Globus pallidus (tissue), 1 donor: ENCODE data around the gene TAB2.

Source experiments
- DNase-seq: peaks from one replicate; pipeline ENCODE4 v3.0.0-alpha.2; 2015; ENCODE audit warnings: low spot score

The TAB2 gene, protein sequence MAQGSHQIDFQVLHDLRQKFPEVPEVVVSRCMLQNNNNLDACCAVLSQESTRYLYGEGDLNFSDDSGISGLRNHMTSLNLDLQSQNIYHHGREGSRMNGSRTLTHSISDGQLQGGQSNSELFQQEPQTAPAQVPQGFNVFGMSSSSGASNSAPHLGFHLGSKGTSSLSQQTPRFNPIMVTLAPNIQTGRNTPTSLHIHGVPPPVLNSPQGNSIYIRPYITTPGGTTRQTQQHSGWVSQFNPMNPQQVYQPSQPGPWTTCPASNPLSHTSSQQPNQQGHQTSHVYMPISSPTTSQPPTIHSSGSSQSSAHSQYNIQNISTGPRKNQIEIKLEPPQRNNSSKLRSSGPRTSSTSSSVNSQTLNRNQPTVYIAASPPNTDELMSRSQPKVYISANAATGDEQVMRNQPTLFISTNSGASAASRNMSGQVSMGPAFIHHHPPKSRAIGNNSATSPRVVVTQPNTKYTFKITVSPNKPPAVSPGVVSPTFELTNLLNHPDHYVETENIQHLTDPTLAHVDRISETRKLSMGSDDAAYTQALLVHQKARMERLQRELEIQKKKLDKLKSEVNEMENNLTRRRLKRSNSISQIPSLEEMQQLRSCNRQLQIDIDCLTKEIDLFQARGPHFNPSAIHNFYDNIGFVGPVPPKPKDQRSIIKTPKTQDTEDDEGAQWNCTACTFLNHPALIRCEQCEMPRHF

DNA sequence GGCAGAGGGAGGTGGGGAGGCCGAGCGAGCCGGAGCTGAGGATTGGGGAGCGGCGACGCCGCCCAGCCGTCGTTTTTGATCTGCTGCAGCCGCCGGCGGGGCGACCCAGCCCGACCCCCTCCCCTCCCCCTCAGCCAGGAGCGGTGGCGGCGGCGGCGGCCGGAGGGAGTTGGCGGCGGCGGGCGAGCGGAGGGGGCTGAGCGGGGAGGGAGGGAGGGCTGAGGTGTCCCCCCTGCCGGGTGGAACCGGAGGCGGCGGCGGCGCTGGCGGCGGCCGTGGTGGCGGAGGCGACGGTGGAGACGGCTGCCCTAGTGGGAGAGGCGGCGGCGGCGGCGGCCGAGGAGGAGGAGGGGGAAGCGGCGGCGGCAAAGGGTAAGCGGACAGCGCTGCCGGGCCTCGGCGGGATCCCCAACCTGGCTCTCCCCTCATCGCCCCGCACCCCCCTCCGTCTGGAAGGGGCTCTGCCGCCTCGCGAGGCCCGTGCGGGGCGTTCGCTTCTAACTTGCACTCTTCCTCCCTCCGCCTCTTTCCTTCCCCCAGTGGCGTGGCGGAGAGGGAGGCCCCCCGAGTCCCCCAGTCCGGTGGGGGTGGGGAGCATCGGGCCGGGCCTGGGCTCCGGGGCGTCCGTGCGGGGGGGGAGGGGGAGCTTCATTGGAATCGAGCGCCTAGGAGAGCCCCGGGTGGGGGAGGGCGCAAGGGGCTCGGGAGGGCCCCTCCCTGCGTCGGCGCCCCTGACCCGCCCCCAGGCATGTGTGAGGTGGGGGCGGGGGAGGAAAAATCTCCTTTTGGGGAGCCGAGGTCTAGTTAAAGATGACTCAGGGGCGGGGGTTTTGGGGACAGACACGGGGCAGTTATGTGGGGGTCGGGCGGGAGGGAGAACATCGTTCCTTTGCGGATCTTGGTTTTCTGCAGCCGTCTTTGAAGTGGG is at the start of gene TAB2:
TAB2 (plus strand) TSS at position 69 of the 928 bp plus-strand sequence. CDS start 52,286 bp downstream, outside the sequence.
- peak; percentile 61 for DNase-seq

DNA sequence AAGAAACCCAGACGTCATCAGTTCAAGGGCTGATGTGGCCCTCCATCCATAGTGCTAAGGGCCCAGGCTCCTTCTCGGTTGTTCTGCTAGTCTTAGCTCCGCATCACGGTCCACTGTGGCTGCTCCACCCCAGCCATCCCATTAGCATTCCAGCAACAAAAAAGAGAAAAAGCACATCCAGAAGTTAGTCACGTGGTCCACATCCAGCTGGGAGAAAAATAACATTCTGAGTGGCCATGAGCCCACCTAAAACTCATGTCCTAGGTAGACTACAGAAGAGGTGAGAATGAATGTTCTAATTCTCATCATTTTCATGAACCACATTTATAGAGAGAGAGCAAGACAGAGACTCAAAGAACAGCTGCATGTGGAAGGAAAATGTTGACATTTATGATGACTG is 49.4 kb upstream of the TAB2 start:
- DNase-seq = no peak

DNA sequence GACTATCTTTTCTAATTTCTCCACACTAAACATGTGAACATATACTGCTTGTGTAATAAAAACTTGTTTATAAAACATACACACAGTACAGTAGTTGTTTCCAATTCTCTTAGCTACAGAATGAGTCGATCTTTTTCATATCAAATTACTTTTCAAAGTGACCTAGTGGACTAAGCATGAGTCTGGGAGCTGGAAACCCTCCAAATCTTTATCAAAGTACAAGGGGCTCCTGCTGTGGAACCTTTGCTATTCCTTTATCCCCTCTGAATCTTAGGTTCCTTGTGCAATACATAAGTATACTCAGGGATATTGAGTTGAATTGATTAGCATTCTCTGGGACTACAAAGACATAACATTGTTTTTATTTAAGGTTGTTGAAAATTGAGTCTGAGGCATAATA is 48.7 kb upstream of the TAB2 start:
- no peak for DNase-seq

DNA sequence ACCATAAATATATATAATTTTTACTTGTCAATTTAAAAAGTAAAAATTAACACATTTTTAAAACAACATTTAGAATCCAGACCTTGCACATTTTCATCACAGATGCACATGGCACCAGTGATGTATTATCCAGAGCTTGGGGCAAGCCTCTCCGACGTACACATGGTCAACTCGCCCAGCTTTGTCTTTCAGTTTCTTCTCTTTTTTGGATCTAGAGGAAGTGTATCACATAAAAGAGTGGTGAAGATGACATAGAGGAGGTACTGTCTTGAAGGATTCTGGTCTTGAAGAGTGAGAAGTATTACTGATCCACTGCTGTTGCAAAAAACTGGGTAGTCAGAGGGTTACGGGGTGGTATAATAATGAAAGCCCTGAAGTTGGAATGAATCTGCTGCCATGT is 46.9 kb upstream of the TAB2 start:
- DNase-seq = no peak

DNA sequence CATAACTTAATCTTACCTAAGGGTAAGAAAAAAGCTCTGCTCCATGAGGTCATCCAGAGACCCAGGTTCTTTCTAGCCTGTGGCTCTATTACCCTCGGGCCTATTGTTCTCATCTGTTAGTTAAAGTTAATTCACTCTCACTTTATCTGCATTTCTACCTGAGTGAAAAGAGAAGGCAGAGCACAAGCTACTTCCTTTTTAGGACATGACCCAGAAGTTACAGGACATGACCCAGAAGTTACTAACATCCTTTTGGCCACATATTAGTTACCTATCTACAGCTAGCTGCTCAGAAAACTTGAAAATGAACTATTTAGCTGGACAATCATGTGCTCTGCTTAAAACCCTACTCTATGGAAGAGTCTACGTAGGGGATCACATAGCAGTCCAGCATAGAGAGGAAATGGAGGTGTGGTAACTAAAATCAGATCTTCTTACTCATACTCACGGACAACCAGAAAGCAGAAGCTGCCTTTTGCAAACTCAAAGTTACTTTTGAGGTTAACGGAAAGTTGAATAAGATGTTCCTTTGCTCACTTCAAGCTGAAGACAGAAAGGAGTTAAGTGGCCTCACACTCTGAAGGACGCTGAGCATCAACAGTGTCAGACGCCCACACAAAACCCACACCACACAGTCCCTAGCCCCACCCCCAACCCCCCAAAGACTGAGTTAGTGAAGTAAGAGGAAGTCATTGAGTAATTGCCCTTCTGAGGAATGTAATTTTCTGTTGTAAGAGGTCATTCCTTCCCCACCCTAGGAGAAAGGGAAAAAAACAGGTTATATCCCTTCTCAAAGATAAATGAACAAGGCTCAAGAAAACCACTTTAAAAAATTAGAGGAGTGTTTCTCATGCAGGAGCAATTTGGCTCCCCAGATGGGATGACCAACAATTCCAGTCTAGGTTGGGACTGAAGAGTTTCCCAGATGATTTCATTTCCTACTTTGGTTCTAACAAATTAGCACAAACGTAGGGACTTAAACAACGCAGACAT is 45.9 kb upstream of the TAB2 start:
- DNase-seq = no peak

DNA sequence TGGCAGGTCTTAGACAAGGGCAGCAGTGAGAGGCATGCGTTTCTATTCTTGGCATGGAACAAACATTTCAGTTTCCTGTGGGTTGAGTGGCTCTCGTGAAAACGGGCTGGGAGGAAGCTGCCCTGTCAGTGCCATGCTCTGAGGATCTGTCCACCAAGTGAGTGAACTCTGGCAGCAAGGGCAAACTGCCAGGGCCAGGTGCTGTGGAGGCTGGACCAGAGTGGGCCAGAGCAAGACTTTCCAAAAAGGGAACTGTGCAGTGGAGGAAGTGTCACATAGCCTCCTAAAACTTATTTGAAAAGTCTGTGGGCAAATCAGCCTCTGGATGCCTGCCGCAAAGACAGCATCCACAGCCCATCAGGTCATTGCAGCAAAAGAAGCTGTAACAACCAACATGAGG is 44.2 kb upstream of the TAB2 start:
- DNase-seq = peak; percentile 57

DNA sequence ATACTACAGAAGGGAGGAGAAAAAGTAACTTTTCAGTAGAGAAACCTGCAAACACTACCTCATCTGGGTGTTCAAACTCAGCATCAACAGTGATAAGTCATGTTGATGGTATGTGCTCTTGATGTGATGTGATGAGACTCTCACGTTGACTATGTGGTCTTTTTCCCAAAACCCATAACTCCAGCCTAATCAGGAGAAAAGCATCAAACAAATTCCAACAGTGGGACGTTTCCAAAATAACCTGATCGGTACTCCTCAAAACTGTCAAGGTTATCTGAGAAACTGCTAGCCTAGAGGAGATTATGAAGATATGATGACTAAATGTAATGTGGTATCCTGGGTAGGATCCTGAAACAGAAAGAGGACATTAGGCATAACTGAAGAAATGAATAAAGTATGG is 41.9 kb upstream of the TAB2 start:
- DNase-seq = no peak

DNA sequence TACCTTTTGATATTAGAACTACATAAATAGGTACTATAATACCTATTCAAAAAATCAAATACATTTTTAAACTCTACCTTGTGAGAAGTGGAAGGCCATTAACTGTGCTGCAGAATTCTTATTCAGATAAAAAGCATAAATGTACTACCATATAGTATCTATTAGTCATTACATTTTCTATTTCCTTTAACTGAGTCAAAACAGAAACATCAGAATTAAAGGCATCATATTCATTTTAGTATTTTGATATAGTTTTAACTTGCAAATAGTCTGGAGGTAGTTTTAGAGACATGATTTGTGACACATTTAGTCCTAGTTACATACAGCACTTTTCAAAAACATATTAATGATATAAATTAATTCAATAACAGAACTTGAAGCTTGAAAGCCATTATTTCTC is 39.9 kb upstream of the TAB2 start:
- no peak for DNase-seq

DNA sequence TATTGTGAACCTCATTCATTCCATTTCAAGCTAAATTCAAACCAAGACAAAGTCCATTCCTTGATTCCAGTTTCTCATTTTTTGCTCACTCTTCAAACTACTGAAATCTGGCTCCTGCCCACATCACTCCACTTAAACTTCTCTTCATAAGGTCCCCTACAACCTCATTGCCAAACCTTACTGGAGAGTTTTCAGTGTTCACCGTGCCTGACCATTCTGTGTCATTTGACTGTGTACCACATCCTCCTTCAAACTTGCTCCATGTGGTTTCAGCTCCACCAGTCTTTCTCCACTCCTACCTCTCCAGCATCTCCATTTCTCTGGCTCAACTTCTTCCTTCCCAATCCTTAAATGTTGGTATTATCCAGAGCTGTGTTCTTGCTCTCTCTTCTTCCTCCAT is 38.5 kb upstream of the TAB2 start:
- no peak for DNase-seq

DNA sequence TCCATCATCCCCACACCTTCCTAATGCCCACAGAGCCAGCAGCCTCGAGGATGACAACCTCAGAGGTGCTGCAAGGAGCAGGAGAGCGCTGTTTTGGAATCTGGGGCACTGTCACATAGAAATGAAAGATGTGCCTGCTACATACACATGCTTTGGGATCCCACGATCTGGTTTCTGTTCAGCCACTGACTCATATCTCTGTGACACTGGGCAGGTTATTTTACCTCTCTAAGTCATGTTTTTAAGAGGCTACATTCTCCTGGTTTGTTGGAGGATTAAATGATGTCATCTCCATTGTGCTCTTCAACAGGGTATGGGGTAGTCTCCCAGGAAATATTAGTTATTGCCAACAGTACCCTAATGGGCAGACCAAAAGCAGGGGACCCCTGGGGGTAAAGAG is 32.6 kb upstream of the TAB2 start:
- DNase-seq = no peak

DNA sequence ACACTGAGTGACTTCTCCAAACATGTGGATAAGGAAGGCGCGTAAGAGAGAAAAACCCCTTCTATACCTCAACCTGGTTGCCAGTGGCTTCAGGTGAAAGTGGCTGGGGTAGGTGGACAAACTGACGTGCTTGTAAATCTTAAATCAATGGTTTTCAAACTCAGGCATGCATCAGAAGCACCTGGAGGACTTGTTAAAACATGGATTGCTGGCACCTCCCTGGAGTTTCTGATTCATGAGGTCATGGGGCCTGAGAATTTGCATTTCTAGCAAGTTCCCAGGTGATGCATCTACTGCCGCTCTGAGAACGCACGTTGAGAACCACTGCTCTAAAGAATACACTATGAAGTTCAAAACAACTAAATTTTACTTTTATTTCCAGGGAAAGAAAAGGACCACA is 31.9 kb upstream of the TAB2 start:
- no peak for DNase-seq

DNA sequence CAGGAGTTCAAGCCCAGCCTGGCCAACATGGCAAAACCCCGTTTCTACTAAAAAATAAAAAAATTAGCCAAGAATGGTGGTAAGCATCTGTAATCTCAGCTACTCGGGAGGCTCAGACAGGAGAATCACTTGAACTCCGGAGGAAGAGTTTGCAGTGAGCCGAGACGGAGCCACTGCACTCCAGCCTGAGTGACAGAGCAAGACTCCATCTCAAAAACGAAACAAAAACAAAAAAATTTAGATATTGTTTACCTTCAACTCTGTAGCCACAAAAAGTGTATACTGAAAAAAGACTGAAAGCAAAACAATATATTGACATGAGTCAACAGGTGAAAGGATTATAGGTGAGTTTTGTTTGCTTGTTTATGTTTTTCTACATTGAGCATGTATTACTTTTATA is 30.6 kb upstream of the TAB2 start:
- DNase-seq = no peak

DNA sequence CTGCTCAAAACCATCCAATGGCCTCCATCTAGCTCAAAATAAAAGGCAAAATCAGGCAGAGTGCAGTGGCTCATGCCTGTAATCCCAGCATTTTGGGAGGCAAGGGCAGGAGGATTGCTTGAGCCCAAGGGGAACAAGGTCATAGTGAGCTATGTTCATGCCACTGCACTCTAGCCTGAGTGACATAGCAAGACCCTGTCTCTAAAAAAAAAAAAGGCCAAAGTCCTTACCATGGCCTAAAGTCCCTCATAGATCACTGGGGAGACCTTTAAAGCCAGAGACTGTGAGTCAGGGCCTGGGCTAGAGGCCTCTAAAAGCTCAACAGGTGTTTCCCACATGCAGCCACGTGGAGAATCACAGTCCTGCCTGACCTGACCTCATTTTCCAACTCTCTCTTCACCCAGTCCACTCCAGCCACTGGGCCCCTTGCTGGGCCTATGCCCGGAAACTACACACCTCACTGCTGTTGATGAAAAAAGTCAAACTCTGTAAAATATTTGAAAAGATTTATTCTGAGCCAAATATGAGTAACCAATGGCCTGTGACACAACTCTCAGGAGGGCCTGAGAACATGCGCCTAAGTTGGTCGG is 28.2 kb upstream of the TAB2 start:
- no peak for DNase-seq

DNA sequence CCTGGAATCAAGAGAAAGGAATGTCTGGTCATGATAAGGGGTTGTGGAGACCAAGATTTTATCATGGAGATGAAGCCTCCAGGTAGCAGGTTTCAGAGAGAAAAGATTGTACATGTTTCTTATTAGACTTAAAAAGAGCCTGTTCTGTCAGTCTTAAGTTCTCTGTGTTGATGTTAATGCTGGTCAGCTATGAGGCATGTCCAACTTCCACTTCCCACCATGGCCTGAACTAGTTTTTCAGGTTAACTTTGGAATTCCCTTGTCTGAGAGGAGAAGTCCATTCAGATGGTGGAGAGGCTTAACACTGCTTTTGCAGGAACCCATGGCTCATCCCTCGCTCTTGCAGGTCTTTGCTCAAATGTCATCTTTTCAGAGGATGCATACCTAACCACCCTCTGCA is 27.5 kb upstream of the TAB2 start:
- no peak for DNase-seq

DNA sequence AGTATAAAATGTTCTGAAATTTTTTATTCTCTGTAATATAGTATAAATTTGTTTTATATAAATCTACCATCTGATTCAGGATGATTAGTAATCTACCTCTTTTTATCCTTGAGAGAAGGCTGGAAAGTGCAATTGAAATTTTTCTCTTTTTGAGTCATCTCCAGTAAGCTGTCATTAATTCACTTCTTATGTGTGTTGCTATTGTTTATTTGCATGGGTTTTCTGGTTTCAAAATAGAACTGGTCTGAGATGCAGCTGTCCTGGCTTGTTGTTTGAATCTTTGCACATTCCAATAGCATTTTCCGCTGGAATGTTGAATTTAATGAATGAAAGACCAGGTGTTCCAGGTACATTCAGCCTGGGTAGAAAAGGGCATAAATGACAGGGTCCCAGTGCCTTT is 24.3 kb upstream of the TAB2 start:
- DNase-seq = no peak

DNA sequence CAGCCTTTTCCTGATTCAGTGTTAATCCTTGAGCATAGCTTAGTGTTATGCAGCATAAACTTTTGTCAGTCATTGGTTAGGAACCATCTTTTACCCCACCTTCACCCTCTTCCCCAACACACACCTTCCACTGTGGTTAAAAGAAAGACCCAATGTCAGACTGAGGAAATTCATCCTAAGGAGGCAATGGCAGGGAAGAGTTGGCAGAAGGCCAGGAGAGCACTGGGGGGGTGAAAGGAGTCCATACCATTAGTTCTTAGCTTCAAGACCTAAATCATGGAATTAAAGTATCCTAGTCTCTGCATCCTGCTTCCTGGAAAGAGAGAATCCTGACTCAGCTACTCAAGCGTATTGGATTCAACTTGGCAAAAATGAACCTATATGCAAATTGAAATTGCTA is 16.9 kb upstream of the TAB2 start:
- DNase-seq = no peak

DNA sequence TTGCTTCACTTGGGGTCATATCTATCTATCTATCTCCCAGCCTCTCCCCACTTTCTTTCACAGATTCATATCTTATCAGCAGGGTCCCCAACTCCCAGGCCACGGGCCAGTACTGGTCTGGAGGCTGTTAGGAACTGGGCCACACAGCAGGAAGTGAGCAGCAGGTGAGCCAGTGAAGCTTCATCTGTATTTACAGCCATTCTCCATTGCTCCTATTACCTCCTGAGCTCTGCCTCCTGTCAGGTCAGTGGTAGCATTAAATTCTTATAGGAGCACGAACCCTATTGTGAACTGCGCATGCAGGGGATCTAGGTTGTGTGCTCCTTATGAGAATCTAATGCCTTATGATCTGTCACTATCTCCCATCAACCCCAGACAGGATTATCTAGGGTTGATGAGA is 14.8 kb upstream of the TAB2 start:
- DNase-seq = no peak

DNA sequence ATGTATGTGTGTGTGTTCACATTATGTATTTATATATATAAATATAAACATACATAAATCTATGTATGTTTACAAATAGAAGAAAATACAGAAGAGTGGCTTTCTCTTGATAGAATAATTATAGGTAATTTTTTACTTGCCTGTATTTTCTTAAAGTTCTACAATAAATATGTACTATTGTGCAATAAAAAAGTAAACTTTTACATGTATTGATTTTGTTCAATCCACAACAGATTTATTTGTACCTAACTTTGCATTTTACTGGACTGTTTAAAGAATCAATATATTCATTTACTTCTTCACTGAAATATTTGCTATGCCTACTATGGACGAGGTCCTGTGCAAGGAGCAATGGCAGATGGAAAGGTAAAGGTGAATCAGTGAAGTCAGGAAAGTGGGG is 14.0 kb upstream of the TAB2 start:
- no peak for DNase-seq

DNA sequence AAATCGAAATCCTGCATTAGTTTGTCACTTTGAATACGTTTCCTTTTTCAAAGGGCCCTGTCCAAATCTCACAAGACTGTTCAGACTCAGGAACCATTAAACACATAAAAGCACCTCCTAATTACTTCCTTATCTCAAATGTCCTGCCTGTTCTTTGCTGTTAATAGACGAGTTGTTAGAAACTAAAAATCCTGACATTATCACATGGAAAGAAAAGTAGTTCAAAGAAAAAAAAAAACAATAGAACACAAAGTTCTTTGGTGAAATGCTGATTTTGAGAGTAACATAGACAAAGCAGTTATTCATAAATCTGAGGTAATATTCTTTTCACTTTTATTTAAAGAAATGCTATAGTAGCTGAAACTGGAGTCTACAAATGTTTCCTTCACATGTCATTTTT is 12.1 kb upstream of the TAB2 start:
- DNase-seq = no peak

DNA sequence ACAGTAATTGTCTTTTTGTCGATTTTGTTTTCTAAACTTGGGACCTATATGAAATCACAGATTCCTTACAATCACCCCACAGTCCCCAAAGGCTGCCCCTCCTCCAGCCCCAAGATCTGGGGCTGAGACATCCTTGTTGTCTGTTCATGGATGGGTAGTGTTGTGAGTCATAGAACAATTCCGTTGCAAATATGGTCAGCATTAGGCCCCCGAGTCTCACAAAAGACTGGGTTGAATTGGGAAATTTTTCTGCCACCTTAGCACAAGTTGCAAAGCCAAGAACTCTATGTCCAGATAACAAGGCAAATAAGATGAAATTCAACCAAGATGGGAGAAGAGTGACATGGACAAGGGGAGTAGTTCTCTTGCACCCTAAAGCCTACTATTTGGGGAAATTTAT is 10.5 kb upstream of the TAB2 start:
- DNase-seq = no peak

DNA sequence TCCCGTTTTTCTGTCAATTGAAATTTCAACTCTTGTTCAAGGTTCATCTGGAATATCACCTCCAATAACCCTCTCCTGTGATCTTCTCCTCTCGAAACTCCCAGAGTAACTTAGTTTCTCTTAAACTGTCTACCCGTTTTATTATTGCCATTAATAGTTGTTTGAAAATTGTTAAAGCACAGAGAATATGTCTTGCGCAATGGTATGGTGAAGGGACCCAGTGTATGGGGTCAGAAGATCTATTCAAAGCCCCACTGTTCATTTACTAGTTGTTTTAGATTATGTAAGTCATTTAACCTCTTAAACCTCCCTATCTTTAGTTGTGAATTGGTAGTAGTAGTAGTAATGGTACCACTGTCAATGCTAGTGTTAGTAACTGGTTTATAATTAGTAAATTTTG is 6.2 kb upstream of the TAB2 start:
- DNase-seq = no peak
